Activated T-cell treated with anti-CD3 and anti-CD28 coated beads, Interleukin-2, amount 50 U/mL, for 4 hours (primary cell): ENCODE measurements around the gene CEP112. TPM values are rescaled to one million over a fixed set of nuclear protein-coding genes. Genes with fewer than 3 reads are reported as not detected.

Source experiments
- ATAC-seq, 2 donors: fragments of 200-7000 bp; cut with Tn5 transposase; one replicate each; pipeline ENCODE4 v1.10.0; 2021
- DNase-seq: peaks from one replicate; pipeline ENCODE4 v3.0.0-alpha.2; 2020
- H3K27me3 Mint-ChIP-seq: one replicate; pipeline ENCODE4 v1.8.0; 2021; ENCODE audit warnings: low read depth, mixed read lengths
- H3K36me3 Mint-ChIP-seq: one replicate; pipeline ENCODE4 v1.8.0; 2022; ENCODE audit warnings: mixed read lengths; ENCODE audit not compliant: insufficient read depth
- H3K4me1 Mint-ChIP-seq: one replicate; pipeline ENCODE4 v1.8.0; 2021; ENCODE audit warnings: low read depth, mixed read lengths
- H3K4me3 Mint-ChIP-seq: one replicate; pipeline ENCODE4 v1.8.0; 2021; ENCODE audit warnings: mild to moderate bottlenecking, moderate library complexity, mixed read lengths
- H3K9me3 Mint-ChIP-seq: one replicate; pipeline ENCODE4 v1.8.0; 2021; ENCODE audit warnings: mixed read lengths
- total RNA-seq, 3 donors: library from RNA; stranded (reverse); gene quantifications; one replicate each; pipeline ENCODE4 v1.2.1, GENCODE V29; 2021

The CEP112 gene
- total RNA-seq, 3 donors from 2014 or later: 0.71 to 1.5 (median 0.95) TPM

DNA sequence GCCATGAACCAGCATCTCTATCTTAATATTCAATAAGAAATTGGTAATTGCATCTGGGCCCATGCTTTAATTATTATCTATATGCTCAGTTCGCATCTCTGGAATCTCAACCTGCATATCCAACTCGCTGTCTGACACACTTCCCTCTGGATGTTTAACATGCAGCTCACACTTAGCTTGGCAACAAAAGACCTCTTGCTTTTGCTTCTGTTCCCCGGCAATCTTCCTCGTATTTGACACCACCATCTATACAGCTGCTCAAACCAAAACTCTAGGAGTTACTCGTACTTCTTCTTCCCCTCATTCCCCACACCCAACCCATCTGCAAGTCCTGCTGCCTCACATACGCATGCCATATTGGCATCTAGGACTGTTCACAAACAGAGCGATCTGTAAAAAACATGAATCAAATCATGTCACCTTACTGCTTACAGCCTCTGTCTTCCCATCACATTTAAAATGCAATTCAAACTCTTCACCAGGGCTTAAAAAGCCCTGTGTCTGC, 300.6 kb downstream of the CEP112 start:
- ATAC-seq: no peak
- no peaks in the 10 kb centered on the region for H3K9me3 Mint-ChIP-seq
- no peak for DNase-seq
- H3K27me3 Mint-ChIP-seq: no peaks in the 10 kb centered on the region
- H3K4me1 Mint-ChIP-seq: no peaks in the 10 kb centered on the region
- no peak overlapping the region for H3K4me3 Mint-ChIP-seq
- no peaks in the 10 kb centered on the region for H3K36me3 Mint-ChIP-seq

- Mint-ChIP-seq H3K4me3 (no peak overlapping the region), H3K9me3 (no peaks in the 10 kb centered on the region), H3K36me3 (no peaks in the 10 kb centered on the region), H3K4me1 (no peaks in the 10 kb centered on the region), H3K27me3 (no peaks in the 10 kb centered on the region)
- DNase-seq: no peak
- no peak for ATAC-seq
These were observed 303.3 kb downstream of the CEP112 start for GRCh38 chr17:65888649-65889048.

DNA sequence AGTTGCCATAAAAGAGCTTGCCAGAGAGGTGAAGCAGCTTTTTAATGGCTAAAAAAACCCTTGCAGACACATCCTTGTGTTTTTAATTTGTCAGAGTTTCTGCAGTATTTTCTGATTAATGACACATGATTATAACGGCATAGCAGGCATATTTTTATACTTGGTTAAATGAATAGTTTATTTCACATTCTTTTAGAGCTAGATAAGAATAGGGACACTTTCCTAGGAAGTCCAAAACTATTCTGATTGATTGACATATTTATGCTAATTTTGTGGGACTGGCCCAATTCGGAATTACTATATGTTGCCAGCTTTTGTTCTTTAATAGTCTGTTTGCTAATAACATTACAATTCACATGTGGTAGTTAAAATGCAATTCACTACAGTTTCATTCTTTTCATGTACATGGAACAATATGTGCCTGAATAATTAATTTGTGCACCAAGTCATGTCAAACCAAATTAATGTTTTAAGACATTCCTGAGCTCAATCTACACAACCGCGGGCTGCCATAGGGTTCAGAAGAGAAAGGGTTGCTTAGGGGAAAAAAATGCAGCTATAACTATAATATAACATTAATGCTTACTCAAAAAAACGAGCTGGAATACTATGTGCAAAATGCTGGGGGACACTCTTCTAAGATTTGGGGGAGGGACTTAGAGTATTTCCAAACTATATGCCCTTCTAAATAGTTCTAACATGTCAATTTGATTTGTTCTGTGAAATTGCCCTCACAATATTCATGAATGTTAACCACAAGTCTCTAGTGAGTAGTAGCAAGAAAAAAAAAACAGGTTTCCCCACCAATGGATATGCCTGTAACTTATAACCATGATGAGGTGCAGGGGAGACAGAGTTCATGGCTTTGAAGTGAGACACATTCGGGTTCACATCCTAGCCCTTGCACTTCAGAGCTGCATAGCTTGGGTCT, 305.4 kb downstream of the CEP112 start:
- Mint-ChIP-seq H3K9me3 (no peaks in the 10 kb centered on the region), H3K36me3 (no peaks in the 10 kb centered on the region), H3K27me3 (no peaks in the 10 kb centered on the region), H3K4me1 (no peaks in the 10 kb centered on the region), H3K4me3 (no peak overlapping the region)
- ATAC-seq: no peak
- no peak for DNase-seq

- Mint-ChIP-seq H3K36me3 (no peaks in the 10 kb centered on the region), H3K9me3 (no peaks in the 10 kb centered on the region), H3K27me3 (no peaks in the 10 kb centered on the region), H3K4me1 (no peaks in the 10 kb centered on the region), H3K4me3 (no peak overlapping the region)
- no peak for DNase-seq
- no peak for ATAC-seq
These were observed 306.2 kb downstream of the CEP112 start for GRCh38 chr17:65885541-65886312.

DNA sequence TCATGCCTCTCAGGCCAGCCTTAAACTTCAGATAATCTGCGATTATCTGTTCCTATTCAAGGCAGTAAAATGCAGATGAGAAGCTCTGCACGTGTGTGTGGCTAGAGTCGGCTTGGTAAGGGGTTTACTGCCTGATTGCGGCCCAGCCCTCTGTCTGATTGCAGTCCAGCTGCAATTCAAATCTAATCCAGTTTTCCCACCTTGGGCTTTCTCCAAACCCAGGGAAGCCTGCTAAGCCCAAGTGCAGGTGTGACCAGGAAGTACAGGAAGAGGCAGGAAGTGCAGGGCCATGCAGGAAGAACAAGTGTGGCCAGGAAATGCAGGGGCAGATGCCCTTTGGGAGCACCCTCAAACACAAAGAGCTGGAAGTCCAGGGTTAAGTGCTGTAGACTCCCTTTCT, 314.9 kb downstream of the CEP112 start:
- Mint-ChIP-seq H3K27me3 (peaks cover 3% of the 10 kb centered on the region), H3K9me3 (peaks cover 13% of the 10 kb centered on the region), H3K4me1 (no peaks in the 10 kb centered on the region), H3K4me3 (no peak overlapping the region), H3K36me3 (no peaks in the 10 kb centered on the region)
- ATAC-seq (no peak), DNase-seq (no peak)

DNA sequence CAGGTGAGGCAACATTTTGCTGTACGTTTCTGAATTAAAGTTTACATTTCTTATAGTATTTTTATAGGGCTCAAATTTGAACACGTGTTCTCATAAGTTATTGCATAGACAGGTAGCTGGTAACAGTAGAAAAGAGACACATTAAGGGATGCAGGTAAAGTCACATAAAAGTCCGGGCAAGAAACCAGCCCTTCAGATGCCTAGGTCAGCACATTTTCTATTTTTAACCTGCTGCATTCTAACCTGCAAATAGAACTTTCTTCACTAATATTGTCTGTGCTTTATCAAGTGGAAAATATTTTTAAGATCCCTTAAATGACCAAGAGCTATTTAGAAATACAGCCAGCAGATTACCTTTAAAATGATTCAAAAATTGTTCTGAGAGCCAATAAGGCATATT, 323.1 kb downstream of the CEP112 start:
- no peak overlapping the region for H3K4me3 Mint-ChIP-seq
- H3K9me3 Mint-ChIP-seq: no peaks in the 10 kb centered on the region
- H3K27me3 Mint-ChIP-seq: no peaks in the 10 kb centered on the region
- ATAC-seq (no peak), DNase-seq (no peak)
- no peaks in the 10 kb centered on the region for H3K36me3 Mint-ChIP-seq
- H3K4me1 Mint-ChIP-seq: no peaks in the 10 kb centered on the region

DNA sequence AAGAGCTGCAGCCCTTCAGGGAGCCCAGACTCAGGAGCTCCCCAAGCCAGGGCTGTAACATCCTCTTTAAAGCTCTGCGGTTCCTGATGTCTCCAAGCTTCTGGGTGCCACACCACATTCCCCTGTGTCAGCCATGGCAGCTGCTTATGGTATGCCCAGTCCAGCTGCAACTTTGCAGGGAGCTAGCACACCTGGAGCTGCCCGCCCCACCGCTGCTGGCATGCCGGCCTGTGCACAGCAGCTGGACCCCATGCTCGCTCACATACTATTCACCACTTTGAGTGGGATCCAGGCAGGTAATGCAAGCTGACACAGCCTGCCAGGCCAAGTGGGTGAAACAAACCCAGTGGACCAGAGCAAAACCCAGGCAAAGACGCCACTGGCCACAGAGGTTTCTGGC, 324.9 kb downstream of the CEP112 start:
- Mint-ChIP-seq H3K4me3 (no peak overlapping the region), H3K36me3 (no peaks in the 10 kb centered on the region), H3K9me3 (no peaks in the 10 kb centered on the region), H3K27me3 (no peaks in the 10 kb centered on the region), H3K4me1 (no peaks in the 10 kb centered on the region)
- DNase-seq: no peak
- ATAC-seq: no peak

DNA sequence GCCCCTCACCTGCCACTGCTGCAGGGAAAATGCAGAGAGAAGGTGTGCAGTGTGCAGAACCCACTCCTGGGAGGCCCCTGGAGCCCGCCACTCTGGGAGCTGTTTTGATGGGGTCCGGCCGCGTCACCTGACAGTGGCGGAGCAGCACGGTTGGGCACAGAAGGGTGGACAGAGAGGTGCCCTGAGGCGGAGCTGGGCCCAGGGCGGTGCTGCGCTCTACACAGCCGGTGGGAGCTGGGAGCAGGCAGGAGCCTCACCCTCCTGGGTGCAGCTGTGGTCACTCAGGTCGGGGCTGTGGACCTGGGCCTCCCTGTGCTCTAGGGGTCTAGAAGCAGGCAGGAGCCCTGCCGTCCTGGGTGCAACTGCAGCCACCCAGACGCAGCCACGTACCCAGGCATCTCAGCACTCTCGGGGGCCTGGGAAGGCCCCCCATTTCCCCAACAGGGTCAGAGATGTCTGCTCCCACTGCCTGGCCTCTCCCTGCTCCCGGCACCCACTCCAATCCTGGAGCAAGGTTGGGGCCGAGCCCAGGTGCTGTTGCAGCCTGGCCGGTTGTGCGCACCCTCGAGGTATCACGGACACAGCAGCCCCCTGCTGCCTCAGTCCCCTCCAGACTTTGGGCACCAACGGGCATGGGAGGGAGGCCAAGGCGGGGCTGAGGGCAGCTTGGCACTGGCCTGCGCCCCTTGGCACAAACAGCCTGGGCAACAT, 326.1 kb downstream of the CEP112 start:
- no peaks in the 10 kb centered on the region for H3K27me3 Mint-ChIP-seq
- H3K9me3 Mint-ChIP-seq: no peaks in the 10 kb centered on the region
- no peak overlapping the region for H3K4me3 Mint-ChIP-seq
- H3K4me1 Mint-ChIP-seq: no peaks in the 10 kb centered on the region
- DNase-seq (no peak), ATAC-seq (no peak)
- H3K36me3 Mint-ChIP-seq: no peaks in the 10 kb centered on the region

GRCh38 chr17:65864394-65864793, 327.5 kb downstream of the CEP112 start:
- no peaks in the 10 kb centered on the region for H3K27me3 Mint-ChIP-seq

GRCh38 chr17:65857718-65858117, 334.2 kb downstream of the CEP112 start:
- Mint-ChIP-seq H3K4me1 (no peaks in the 10 kb centered on the region), H3K9me3 (no peaks in the 10 kb centered on the region), H3K4me3 (no peak overlapping the region), H3K36me3 (no peaks in the 10 kb centered on the region), H3K27me3 (peaks cover 3% of the 10 kb centered on the region)
- no peak for ATAC-seq
- no peak for DNase-seq

More at GRCh38 chr17:65864394-65864793, 327.5 kb downstream of the CEP112 start:
- no peaks in the 10 kb centered on the region for H3K4me1 Mint-ChIP-seq
- no peaks in the 10 kb centered on the region for H3K36me3 Mint-ChIP-seq
- ATAC-seq (no peak), DNase-seq (no peak)
- no peak overlapping the region for H3K4me3 Mint-ChIP-seq
- no peaks in the 10 kb centered on the region for H3K9me3 Mint-ChIP-seq

DNA sequence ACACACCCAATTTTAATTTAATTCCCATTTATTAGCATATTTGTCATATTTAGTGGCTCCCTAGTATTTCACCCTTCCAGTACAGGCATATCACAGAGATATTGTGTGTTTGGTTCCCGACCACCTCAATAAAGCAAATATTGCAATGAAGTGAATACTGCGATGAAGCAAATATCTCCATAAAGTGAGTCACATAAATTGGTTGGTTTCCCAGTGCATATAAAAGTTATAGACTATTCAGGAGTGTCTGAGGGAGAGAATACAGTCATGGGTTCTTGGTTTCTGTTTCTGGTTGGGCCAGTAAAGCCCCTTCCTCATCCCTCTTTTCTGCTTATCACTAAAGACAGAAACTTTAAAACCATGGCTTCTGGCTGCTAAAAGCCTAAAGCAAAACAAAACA, 335.1 kb downstream of the CEP112 start:
- Mint-ChIP-seq H3K4me1 (no peaks in the 10 kb centered on the region), H3K27me3 (peaks cover 3% of the 10 kb centered on the region), H3K4me3 (no peak overlapping the region), H3K36me3 (no peaks in the 10 kb centered on the region), H3K9me3 (no peaks in the 10 kb centered on the region)
- no peak for ATAC-seq
- no peak for DNase-seq

DNA sequence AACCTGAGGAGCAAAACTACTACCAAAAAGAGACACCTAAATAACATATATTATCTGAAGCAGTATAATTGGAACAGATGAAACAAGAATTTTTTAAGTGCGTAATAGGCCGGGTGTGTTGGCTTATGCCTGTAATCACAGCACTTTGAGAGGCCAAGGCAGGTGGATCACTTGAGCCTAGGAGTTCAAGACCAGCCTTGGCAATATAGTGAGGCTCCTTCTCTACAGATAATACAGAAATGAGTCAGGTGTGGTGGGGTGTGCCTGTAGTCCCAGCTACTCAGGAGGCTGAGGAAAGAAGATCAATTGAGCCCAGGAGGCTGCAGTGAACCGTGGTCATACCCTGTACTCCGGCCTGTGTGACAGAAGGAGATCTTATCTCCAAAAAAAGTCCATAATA, 336.3 kb downstream of the CEP112 start:
- ATAC-seq: no peak
- Mint-ChIP-seq H3K36me3 (no peaks in the 10 kb centered on the region), H3K9me3 (no peaks in the 10 kb centered on the region), H3K4me3 (no peak overlapping the region), H3K4me1 (no peaks in the 10 kb centered on the region), H3K27me3 (peaks cover 3% of the 10 kb centered on the region)
- no peak for DNase-seq

DNA sequence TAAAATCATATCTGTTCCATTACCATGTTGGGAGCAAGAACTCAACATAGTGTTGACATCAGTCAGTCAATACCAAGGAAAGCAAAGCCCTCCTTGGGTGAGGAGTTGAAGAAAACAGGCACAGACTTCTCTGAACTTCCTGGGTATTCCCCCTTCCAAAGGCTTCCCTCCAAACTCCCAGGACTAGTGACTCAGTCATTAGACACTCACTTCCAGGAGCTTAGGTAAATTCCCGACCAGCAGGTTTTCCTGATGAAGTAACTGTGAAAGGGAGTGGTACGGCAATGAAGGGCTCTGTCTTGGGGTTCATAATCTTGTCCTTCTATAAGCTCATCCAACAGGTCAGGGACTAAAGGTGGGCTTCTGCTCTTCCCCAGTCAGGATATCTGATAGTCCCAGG, 336.7 kb downstream of the CEP112 start:
- ATAC-seq (no peak), DNase-seq (no peak)
- Mint-ChIP-seq H3K4me1 (no peaks in the 10 kb centered on the region), H3K36me3 (peaks cover 2% of the 10 kb centered on the region), H3K4me3 (no peak overlapping the region), H3K27me3 (peaks cover 3% of the 10 kb centered on the region), H3K9me3 (no peaks in the 10 kb centered on the region)

- ATAC-seq (no peak), DNase-seq (no peak)
- no peaks in the 10 kb centered on the region for H3K9me3 Mint-ChIP-seq
- H3K27me3 Mint-ChIP-seq: peaks cover 3% of the 10 kb centered on the region
- peaks cover 2% of the 10 kb centered on the region for H3K36me3 Mint-ChIP-seq
- no peaks in the 10 kb centered on the region for H3K4me1 Mint-ChIP-seq
- no peak overlapping the region for H3K4me3 Mint-ChIP-seq
These were observed 338.1 kb downstream of the CEP112 start for GRCh38 chr17:65853816-65854215.
